Activated CD4-positive, alpha-beta T cell treated with anti-CD3 and anti-CD28 coated beads for 48 hours (primary cell): ENCODE data around the gene ATP2C2.
"Not testable (repeated sequence)": the region's sequence is repeated elsewhere in the genome, so short reads cannot be mapped to it uniquely, and the experiment has no call there.

Experiments used
- DNase-seq: peaks from one replicate; pipeline ENCODE4 v3.0.0-alpha.2; 2020

The ATP2C2 gene

GRCh38 chr16:84368308-84368996, at the start of gene ATP2C2:
Gene ATP2C2 (plus strand): TSS chr16:84368538. CDS start chr16:84368616, 78 bp downstream.
- DNase-seq: no peak

DNA sequence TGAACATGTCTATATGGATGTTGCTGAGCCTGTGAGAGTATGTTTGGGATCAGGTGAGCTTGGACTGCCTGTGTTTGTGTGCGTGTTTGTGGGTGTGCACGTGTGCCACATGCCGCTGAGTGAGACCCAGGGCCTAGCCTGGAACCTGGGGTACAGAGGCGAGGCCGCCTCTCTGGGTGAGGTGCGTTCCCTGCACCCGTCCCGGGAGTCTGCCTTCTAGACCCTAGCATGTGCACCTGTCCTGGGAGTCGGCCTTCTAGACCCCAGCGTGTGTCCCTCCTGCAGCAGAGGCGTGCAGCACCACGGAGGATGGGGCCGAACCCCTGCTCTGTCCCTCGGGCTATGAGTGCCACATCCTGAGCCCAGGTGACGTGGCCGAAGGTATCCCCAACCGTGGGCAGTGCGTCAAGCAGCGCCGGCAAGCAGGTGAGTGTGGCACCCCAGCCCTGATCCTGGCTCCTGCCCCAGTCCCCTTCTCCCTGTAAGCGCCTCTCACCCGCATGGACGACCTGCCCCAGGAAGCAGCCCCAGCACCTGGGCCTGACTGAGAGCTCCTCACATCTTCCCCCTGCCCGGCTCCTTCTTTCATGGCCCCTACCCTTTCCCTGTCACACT, 49.1 kb upstream of the ATP2C2 start:
- no peak for DNase-seq

DNA sequence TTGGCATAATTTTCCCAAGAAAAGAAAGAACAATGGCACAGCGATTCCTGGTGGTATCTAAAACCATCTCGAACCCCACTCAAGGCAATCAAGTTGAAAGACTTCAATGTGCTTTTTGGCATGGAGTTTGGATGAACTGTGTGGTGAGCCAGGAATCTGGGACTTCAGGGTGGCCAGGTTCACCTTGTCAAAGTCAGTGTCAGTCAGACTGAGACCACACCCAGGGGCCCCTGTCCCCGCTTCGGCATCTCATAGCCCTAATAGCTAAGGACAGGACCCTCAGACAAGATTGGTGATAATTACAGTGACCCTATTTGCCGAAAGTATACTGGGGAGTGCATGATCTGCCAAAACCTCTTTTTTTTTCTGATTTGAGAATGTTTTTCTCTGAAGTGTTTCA, 47.8 kb upstream of the ATP2C2 start:
- no peak for DNase-seq

- no peak for DNase-seq
These were observed 46.4 kb upstream of the ATP2C2 start for GRCh38 chr16:84321932-84322331.

DNA sequence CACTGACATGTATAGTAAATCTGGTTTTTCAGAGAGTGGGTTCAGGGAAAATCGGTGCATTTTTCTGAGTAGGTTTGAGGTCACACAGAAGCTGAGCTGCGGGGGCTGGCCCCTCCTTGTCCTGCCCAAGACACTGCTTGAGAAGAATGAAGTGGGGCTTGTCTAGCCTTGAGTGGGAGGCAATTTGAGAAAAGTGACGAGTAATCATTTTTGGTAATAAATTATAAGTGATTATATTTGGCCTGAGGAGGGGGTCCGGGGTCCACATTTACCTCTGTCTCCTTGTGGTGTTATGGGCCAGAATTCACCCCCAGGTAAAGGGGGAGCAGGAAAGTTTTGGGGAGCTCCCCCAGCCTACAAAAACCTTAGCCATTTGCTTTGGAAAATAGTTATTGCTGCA, 45.6 kb upstream of the ATP2C2 start:
- DNase-seq: no peak

GRCh38 chr16:84323606-84324005, 44.7 kb upstream of the ATP2C2 start:
- DNase-seq: no peak

- no peak for DNase-seq
These were observed 43.7 kb upstream of the ATP2C2 start for GRCh38 chr16:84324434-84325262.

GRCh38 chr16:84326545-84326944, 41.8 kb upstream of the ATP2C2 start:
- DNase-seq: no peak

- DNase-seq: no peak
These were observed 40.3 kb upstream of the ATP2C2 start for GRCh38 chr16:84327926-84328505.

DNA sequence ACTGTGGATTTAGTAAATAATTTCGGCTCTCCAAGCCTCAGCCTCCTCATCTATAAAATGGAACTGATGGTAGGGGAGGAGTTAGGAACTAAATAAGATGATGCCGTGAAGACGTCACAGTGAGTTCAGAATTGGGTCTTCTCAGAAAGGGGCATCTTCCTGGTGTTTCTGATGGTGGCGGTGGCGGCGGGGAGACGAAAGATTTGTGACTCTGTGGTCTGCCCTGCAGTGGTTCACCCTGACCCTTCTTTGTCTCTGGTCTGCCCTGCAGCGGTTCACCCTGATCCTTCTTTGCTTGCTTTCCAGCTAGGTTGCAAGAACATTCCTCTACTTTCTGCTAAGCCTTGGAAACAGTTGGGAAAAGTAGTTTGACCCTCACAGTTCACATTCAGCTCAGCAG, 39.3 kb upstream of the ATP2C2 start:
- DNase-seq: no peak

DNA sequence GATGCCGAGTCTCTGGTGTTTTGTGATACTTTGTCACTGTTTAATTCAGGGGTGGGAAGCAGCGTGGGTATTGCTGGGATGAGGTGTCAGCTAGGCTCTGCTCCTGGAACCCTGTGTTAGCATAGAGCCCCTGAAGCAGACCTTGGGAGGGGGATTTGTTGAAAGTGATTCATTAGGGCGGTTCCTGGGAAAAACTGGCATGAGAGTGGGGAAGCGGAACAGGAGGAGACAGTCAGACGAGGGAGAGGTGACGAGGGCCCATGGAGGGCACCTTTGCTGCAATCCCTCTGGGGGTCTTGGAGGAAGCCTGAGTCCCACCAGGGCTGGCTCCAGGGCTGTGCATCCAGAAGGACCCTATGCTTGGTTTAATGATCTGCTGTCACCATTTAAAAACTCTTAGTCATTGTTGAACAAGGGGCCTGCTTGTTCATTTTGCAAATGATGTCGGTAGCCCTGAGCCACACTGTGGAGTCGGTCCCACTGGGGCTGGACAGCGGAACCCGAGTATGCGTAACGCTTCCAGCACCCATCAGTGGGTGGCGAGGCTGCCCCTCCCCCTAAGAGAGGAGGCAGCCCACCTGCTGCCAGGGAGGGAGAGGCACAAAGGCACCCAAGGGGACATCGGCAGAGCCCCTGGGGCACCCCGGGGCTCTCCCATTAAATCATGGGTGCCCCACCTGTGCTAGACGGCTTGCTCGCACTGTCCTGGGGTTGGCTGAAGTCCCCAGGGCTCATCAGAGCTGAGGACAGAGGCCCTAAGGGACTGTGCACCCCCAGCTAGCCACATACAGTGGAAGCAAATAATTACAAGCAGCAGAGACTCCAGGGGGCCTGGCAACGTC, 38.3 kb upstream of the ATP2C2 start:
- DNase-seq: no peak

- DNase-seq: no peak
These were observed 37.7 kb upstream of the ATP2C2 start for GRCh38 chr16:84330685-84331050.

- DNase-seq: no peak
These were observed 36.1 kb upstream of the ATP2C2 start for GRCh38 chr16:84331998-84332780.

DNA sequence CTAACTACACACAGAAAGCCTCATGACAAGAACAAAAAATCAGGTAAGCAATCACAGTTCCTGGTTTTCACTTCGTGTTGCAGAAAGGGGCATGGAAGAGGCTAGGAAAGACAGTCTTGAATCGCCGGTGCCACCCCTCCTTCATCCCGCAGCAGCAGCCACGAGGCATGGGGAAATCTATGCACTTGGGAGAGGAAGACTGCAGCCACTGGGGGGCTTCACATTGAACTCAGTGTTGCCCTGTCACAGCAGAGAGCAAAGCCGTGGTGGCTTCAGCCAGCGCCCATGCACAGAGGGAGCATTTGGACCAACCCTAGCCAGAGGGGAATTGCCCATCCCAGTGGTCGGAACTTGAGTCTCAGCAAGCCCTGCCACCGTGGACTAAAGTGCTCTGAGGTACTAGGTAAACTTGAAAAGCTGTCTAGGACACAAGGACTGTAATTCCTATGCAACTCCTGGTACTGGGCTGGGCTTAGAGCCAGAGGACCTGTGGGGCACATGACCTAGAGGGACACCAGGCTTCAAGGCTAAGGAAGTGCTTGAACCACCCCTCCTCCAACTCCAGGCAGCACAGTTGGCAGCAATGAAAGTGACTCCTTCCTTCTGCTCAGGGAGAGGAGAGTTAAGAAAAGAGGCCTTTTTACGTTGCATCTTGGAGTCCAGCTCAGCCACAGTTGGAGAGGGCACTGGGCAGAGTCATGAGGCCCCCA, 35.2 kb upstream of the ATP2C2 start:
- DNase-seq: no peak

DNA sequence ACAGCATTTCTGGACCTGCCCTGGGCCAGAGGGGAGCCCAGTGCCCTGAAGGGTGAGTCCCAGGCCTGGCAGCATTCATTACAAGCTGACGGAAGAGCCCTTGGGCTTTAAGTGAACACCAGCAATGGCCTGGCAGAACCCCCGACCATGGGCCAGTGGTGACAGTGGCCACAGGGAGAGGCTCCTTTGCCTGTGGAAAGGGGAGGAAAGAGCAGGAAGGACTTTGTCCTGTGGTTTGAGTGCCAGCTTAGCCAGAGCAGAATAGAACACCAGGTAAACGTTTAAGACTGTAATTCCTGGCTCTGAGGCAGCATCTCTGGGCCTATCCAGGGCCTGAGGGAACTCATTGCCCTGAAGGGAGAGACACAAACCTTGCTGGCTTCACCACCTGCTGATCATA, 34.3 kb upstream of the ATP2C2 start:
- DNase-seq: no peak

DNA sequence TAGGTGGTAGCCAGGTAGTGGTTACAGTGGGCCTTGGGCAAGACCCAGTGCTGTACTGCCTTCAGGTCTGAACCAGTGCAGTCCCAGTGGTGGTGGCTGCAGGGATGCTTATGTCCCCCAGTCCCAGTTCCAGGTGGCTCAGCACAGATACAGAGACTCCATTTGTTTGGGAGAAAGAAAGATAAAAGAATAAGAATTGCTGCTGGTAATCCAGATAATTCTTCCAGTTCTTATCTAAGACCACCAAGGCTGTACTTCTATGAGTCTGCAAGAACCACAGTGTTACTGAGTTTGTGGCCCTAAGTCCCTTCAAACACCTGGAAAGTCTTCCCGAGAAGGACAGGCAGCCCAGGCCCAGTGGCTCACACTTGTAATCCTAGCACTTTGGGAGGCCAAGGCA, 33.9 kb upstream of the ATP2C2 start:
- no peak for DNase-seq

GRCh38 chr16:84337236-84337635, 31.1 kb upstream of the ATP2C2 start:
- not testable (repeated sequence) for DNase-seq

- DNase-seq: no peak
These were observed 29.0 kb upstream of the ATP2C2 start for GRCh38 chr16:84339311-84339710.

- no peak for DNase-seq
These were observed 28.6 kb upstream of the ATP2C2 start for GRCh38 chr16:84339766-84340165.

DNA sequence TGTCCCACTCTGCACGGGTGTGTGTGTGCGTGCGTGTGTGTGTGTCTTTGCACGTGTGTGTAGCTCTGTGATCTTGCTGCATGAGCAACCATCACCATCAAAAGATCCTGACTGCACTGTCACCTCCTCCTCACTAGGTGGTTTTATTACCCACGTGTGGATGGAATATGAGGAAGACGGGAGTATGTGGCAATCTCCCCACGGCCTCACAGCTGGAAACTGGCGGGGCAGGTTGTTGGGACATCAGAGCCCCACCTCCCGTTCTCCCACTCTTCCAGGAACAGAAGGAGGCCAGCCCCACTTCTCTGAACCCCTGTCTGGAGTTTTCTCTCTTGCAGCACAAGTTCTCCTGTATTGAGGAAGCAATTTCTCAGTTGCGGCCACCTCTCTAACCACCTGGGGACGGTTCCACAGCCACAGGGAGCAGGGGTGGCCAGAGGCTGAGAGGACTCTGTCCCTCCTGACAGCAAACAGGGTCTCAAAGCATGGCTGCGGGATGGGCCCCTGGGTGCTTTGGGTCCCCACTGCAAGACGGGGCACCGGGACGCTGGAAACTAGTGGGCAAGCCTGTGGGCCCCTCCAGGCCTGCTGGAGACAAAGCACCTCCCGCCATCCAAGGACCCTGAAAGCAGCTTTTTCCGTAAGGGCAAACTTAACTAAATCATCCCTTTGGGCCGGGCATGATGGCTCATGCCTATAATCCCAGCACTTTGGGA, 27.9 kb upstream of the ATP2C2 start:
- DNase-seq: no peak
